Measurements from ENCODE around the gene PRTN3.
A peak's percentile ranks its signal among the peaks of the same experiment; 100 is the strongest.

PRTN3 gene

DNA sequence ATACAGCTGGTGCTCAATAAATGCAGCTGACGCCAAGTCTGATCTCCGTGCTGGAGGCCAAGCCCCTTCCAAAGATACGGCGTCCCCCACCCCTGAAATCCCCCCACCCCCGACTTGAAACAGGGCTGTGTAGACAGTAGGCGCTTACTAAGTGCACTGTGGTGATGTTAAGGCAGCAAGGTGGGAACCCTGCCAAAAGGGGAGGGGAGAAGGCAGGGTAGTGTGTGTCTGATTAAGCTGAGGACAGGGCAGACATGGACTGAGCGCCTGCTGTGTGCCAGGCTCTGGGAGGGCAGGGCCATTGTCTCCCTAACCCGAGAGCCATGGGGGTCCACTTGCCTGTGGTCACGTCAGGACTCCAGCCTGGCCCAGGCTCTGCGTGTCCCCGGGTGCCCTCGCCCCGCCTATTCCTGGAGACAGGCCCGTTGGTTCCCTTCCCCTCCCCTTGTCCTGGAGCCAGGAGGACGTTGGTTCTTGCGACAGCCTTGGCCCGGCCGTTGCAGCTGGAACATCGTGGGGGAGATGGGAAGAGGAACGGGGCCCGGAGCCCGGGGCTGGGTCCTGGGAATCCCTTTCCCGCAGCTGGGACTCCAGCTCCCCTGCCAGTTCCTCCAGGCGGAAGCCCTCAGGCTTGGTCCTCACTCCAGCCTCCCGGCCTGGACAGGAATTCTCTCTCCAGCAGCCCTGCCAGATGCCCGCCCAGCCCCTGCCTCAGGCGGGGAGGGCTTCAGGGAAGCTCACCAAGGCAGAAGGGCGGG is 9.6 kb downstream of the PRTN3 start:
- TF ChIP-seq, protein P1, sequence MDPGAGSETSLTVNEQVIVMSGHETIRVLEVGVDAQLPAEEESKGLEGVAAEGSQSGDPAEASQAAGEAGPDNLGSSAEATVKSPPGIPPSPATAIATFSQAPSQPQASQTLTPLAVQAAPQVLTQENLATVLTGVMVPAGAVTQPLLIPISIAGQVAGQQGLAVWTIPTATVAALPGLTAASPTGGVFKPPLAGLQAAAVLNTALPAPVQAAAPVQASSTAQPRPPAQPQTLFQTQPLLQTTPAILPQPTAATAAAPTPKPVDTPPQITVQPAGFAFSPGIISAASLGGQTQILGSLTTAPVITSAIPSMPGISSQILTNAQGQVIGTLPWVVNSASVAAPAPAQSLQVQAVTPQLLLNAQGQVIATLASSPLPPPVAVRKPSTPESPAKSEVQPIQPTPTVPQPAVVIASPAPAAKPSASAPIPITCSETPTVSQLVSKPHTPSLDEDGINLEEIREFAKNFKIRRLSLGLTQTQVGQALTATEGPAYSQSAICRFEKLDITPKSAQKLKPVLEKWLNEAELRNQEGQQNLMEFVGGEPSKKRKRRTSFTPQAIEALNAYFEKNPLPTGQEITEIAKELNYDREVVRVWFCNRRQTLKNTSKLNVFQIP (CRISPR knock-in tag; IDR thresholded peaks at IDR 0.05; ENCODE audit: borderline replicate concordance, low read depth) = no peak
- TF ChIP-seq SNAI2 (CRISPR knock-in tag; IDR thresholded peaks at IDR 0.05) (no peak), ZC3H10 (CRISPR knock-in tag; IDR thresholded peaks at IDR 0.05) (no peak), OSR1 (CRISPR knock-in tag; IDR thresholded peaks at IDR 0.05) (no peak), PPARA (CRISPR knock-in tag; IDR thresholded peaks at IDR 0.05; ENCODE audit: borderline replicate concordance) (no peak), ESRRG (CRISPR knock-in tag; IDR thresholded peaks at IDR 0.05) (no peak), ZFP30 (CRISPR knock-in tag; IDR thresholded peaks at IDR 0.05) (no peak), GLIS3 (CRISPR knock-in tag; IDR thresholded peaks at IDR 0.05) (no peak), ISL1 (CRISPR knock-in tag; IDR thresholded peaks at IDR 0.05) (no peak), ARNTL (CRISPR knock-in tag; IDR thresholded peaks at IDR 0.05; ENCODE audit: borderline replicate concordance, low read depth) (no peak), TCF4 (CRISPR knock-in tag; IDR thresholded peaks at IDR 0.05; ENCODE audit: borderline replicate concordance) (no peak), CSDC2 (CRISPR knock-in tag; IDR thresholded peaks at IDR 0.05) (no peak), ZNF70 (CRISPR knock-in tag; IDR thresholded peaks at IDR 0.05) (no peak)
- TF ChIP-seq, protein P2, sequence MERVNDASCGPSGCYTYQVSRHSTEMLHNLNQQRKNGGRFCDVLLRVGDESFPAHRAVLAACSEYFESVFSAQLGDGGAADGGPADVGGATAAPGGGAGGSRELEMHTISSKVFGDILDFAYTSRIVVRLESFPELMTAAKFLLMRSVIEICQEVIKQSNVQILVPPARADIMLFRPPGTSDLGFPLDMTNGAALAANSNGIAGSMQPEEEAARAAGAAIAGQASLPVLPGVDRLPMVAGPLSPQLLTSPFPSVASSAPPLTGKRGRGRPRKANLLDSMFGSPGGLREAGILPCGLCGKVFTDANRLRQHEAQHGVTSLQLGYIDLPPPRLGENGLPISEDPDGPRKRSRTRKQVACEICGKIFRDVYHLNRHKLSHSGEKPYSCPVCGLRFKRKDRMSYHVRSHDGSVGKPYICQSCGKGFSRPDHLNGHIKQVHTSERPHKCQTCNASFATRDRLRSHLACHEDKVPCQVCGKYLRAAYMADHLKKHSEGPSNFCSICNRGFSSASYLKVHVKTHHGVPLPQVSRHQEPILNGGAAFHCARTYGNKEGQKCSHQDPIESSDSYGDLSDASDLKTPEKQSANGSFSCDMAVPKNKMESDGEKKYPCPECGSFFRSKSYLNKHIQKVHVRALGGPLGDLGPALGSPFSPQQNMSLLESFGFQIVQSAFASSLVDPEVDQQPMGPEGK (CRISPR knock-in tag; IDR thresholded peaks at IDR 0.05; ENCODE audit: borderline replicate concordance) = no peak
- TF ChIP-seq, protein P3, sequence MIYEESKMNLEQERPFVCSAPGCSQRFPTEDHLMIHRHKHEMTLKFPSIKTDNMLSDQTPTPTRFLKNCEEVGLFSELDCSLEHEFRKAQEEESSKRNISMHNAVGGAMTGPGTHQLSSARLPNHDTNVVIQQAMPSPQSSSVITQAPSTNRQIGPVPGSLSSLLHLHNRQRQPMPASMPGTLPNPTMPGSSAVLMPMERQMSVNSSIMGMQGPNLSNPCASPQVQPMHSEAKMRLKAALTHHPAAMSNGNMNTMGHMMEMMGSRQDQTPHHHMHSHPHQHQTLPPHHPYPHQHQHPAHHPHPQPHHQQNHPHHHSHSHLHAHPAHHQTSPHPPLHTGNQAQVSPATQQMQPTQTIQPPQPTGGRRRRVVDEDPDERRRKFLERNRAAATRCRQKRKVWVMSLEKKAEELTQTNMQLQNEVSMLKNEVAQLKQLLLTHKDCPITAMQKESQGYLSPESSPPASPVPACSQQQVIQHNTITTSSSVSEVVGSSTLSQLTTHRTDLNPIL (CRISPR knock-in tag; IDR thresholded peaks at IDR 0.05; ENCODE audit: low read depth) = no peak
- TF ChIP-seq, protein P4, sequence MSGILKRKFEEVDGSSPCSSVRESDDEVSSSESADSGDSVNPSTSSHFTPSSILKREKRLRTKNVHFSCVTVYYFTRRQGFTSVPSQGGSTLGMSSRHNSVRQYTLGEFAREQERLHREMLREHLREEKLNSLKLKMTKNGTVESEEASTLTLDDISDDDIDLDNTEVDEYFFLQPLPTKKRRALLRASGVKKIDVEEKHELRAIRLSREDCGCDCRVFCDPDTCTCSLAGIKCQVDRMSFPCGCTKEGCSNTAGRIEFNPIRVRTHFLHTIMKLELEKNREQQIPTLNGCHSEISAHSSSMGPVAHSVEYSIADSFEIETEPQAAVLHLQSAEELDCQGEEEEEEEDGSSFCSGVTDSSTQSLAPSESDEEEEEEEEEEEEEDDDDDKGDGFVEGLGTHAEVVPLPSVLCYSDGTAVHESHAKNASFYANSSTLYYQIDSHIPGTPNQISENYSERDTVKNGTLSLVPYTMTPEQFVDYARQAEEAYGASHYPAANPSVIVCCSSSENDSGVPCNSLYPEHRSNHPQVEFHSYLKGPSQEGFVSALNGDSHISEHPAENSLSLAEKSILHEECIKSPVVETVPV (CRISPR knock-in tag; IDR thresholded peaks at IDR 0.05) = no peak
- TF ChIP-seq, protein P5, sequence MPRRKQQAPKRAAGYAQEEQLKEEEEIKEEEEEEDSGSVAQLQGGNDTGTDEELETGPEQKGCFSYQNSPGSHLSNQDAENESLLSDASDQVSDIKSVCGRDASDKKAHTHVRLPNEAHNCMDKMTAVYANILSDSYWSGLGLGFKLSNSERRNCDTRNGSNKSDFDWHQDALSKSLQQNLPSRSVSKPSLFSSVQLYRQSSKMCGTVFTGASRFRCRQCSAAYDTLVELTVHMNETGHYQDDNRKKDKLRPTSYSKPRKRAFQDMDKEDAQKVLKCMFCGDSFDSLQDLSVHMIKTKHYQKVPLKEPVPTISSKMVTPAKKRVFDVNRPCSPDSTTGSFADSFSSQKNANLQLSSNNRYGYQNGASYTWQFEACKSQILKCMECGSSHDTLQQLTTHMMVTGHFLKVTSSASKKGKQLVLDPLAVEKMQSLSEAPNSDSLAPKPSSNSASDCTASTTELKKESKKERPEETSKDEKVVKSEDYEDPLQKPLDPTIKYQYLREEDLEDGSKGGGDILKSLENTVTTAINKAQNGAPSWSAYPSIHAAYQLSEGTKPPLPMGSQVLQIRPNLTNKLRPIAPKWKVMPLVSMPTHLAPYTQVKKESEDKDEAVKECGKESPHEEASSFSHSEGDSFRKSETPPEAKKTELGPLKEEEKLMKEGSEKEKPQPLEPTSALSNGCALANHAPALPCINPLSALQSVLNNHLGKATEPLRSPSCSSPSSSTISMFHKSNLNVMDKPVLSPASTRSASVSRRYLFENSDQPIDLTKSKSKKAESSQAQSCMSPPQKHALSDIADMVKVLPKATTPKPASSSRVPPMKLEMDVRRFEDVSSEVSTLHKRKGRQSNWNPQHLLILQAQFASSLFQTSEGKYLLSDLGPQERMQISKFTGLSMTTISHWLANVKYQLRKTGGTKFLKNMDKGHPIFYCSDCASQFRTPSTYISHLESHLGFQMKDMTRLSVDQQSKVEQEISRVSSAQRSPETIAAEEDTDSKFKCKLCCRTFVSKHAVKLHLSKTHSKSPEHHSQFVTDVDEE (CRISPR knock-in tag; IDR thresholded peaks at IDR 0.05) = no peak
- peak; percentile 75 for ATAC-seq

DNA sequence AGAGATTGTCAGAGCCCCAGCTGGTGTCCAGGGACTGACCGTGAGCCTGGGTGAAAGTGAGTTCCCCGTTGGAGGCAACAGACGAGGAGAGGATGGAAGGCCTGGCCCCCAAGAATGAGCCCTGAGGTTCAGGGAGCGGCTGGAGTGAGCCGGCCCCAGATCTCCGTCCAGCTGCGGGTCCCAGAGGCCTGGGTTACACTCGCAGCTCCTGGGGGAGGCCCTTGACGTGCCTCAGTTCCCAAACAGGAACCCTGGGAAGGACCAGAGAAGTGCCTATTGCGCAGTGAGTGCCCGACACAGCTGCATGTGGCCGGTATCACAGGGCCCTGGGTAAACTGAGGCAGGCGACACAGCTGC is 10.2 kb downstream of the PRTN3 start:
- TF ChIP-seq ZFP3 (CRISPR knock-in tag; IDR thresholded peaks at IDR 0.05) (no peak), ISL1 (CRISPR knock-in tag; IDR thresholded peaks at IDR 0.05) (no peak), ZNF70 (CRISPR knock-in tag; IDR thresholded peaks at IDR 0.05) (no peak), ZNF565 (CRISPR knock-in tag; conservative IDR thresholded peaks at IDR 0.05; ENCODE audit: low read depth) (no peak), PPARA (CRISPR knock-in tag; IDR thresholded peaks at IDR 0.05; ENCODE audit: borderline replicate concordance) (no peak), RARB (CRISPR knock-in tag; IDR thresholded peaks at IDR 0.05) (no peak), ZNF8 (CRISPR knock-in tag; IDR thresholded peaks at IDR 0.05) (no peak), GLIS3 (CRISPR knock-in tag; IDR thresholded peaks at IDR 0.05) (no peak), CSDC2 (CRISPR knock-in tag; IDR thresholded peaks at IDR 0.05) (no peak), TOX (CRISPR knock-in tag; IDR thresholded peaks at IDR 0.05; ENCODE audit: borderline replicate concordance) (no peak), ESRRG (CRISPR knock-in tag; IDR thresholded peaks at IDR 0.05) (no peak), TCF4 (CRISPR knock-in tag; IDR thresholded peaks at IDR 0.05; ENCODE audit: borderline replicate concordance) (no peak)
- TF ChIP-seq, protein P1 (CRISPR knock-in tag; IDR thresholded peaks at IDR 0.05; ENCODE audit: borderline replicate concordance, low read depth) = no peak
- TF ChIP-seq, protein P5 (CRISPR knock-in tag; IDR thresholded peaks at IDR 0.05) = no peak
- ATAC-seq = no peak
